Measurements from ENCODE around the gene VPS26B. TPM values are rescaled to one million over a fixed set of nuclear protein-coding genes. Genes with fewer than 3 reads are reported as not detected.

The VPS26B gene
- total RNA-seq, 4 donors from 2014 or later: 33.3 to 52.4 (median 39.4) TPM

DNA sequence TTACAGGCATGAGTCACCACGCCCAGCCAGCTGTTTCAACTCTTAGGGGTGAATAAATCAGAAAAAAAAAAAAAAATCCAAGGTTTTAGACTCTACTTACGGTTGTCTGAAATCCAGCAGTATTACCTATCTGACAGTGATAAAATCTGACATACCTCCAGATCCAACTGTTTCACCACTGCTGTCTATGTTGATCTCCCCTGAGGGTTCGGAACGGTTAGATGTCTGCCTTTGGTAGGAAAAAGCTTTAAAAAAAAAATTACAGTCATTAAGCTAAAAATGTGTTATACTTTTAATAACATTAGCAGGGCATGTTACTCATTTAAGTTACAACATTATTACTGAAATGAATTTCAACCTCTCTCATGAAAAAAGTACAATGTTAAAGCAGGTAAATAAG lies 21.8 kb upstream of the VPS26B start:
- TF ChIP-seq, protein P1, sequence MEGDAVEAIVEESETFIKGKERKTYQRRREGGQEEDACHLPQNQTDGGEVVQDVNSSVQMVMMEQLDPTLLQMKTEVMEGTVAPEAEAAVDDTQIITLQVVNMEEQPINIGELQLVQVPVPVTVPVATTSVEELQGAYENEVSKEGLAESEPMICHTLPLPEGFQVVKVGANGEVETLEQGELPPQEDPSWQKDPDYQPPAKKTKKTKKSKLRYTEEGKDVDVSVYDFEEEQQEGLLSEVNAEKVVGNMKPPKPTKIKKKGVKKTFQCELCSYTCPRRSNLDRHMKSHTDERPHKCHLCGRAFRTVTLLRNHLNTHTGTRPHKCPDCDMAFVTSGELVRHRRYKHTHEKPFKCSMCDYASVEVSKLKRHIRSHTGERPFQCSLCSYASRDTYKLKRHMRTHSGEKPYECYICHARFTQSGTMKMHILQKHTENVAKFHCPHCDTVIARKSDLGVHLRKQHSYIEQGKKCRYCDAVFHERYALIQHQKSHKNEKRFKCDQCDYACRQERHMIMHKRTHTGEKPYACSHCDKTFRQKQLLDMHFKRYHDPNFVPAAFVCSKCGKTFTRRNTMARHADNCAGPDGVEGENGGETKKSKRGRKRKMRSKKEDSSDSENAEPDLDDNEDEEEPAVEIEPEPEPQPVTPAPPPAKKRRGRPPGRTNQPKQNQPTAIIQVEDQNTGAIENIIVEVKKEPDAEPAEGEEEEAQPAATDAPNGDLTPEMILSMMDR (IDR thresholded peaks at IDR 0.05; ENCODE audit: low read depth): no peak

DNA sequence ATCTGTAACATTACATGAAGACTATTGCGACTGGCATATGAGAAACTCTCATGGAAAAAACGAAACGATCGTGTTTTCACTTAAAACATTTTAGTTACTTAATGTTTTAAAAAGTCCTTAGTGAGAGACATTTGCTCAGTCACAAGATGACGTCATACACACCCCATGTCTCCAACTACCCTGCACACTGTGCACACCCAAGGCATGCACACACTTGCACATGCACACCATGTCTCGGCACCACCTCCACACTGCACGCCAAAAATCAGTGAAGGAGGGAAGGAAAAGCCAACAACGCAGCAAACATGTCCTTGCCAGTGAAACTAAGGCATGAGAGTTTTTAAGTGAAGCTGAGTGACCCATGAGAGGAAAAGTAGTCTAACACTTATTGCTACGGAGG lies 18.7 kb upstream of the VPS26B start:
- TF ChIP-seq, protein P1 (IDR thresholded peaks at IDR 0.05; ENCODE audit: low read depth): no peak

GRCh38 chr11:134206185-134206584 lies 18.3 kb upstream of the VPS26B start:
- TF ChIP-seq, protein P1 (IDR thresholded peaks at IDR 0.05; ENCODE audit: low read depth): no peak

GRCh38 chr11:134207538-134208239 lies 16.8 kb upstream of the VPS26B start:
- TF ChIP-seq, protein P1 (IDR thresholded peaks at IDR 0.05; ENCODE audit: low read depth): no peak

DNA sequence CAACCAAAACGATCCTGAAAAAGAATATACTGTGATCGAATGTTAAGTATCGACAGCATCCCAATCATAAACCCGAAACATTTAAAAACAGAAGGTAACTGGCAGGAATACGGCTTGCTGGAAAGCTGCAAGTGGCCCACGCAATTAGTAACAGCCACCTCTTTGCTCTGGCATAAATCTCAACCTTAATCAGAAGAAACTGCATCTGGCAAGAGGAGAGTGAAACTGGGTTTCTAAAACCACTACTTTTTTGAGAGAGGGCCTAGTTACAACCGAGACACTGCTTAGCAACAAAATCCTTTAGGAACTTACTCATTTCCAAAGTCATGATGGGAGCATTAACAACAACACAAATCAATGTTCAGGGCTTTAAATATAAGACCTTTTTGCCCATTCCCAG lies 8.6 kb upstream of the VPS26B start:
- TF ChIP-seq, protein P1 (IDR thresholded peaks at IDR 0.05; ENCODE audit: low read depth): no peak

- TF ChIP-seq, protein P1 (IDR thresholded peaks at IDR 0.05; ENCODE audit: low read depth): no peak
Observed at GRCh38 chr11:134216816-134217215, 7.7 kb upstream of the VPS26B start.

GRCh38 chr11:134223121-134223520 lies 1.4 kb upstream of the VPS26B start:
- TF ChIP-seq, protein P1 (IDR thresholded peaks at IDR 0.05; ENCODE audit: low read depth): no peak

All from subcutaneous adipose tissue (tissue), 4 donors.